ENCODE results near the gene MEMO1.
"Not testable (repeated sequence)": the region's sequence is repeated elsewhere in the genome, so short reads cannot be mapped to it uniquely, and the experiment has no call there.

The MEMO1 gene

GRCh38 chr2:32010670-32011484 lies at the start of gene MEMO1:
Gene MEMO1, minus strand, starts transcription at chr2:32011008. Its CDS starts 761 bp downstream, at chr2:32010247.
- peak; percentile 91 for DNase-seq (ENCODE audit: low read depth)

- DNase-seq (ENCODE audit: low read depth) = no peak
Measured at GRCh38 chr2:32060266-32060665, 49.5 kb upstream of the MEMO1 start.

- DNase-seq (ENCODE audit: low read depth) = no peak
Measured at GRCh38 chr2:32058130-32058529, 47.3 kb upstream of the MEMO1 start.

GRCh38 chr2:32054583-32054982 lies 43.8 kb upstream of the MEMO1 start:
- not testable (repeated sequence) for DNase-seq (ENCODE audit: low read depth)

GRCh38 chr2:32051836-32052439 lies 41.1 kb upstream of the MEMO1 start:
- DNase-seq (ENCODE audit: low read depth) = no peak

- DNase-seq (ENCODE audit: low read depth) = no peak
Measured at GRCh38 chr2:32043561-32043960, 32.8 kb upstream of the MEMO1 start.

GRCh38 chr2:32039447-32040219 lies 28.8 kb upstream of the MEMO1 start, which contains the start of gene DPY30:
Gene DPY30, minus strand, starts transcription at chr2:32039805. Its CDS starts 349 bp downstream, at chr2:32039456.
- peak; percentile 86 for DNase-seq (ENCODE audit: low read depth)

GRCh38 chr2:32034198-32034887 lies 23.5 kb upstream of the MEMO1 start:
- not testable (repeated sequence) for DNase-seq (ENCODE audit: low read depth)

- DNase-seq (ENCODE audit: low read depth) = not testable (repeated sequence)
Measured at GRCh38 chr2:32018789-32019482, 8.1 kb upstream of the MEMO1 start.

- DNase-seq (ENCODE audit: low read depth) = no peak
Measured at GRCh38 chr2:32012872-32013271, 2.1 kb upstream of the MEMO1 start.

GRCh38 chr2:32011485-32011960 lies 715 bp upstream of the MEMO1 start:
- no peak for DNase-seq (ENCODE audit: low read depth)

- peak; percentile 49 for DNase-seq (ENCODE audit: low read depth)
Measured at GRCh38 chr2:32010280-32010669, 533 bp downstream of the MEMO1 start.

- peak; percentile 20 for DNase-seq (ENCODE audit: low read depth)
Measured at GRCh38 chr2:32009516-32010256, 1.1 kb downstream of the MEMO1 start.

- DNase-seq (ENCODE audit: low read depth) = peak; percentile 4
Measured at GRCh38 chr2:32008805-32009515, 1.8 kb downstream of the MEMO1 start.

- no peak for DNase-seq (ENCODE audit: low read depth)
Measured at GRCh38 chr2:32007121-32007391, 3.8 kb downstream of the MEMO1 start.

- no peak for DNase-seq (ENCODE audit: low read depth)
Measured at GRCh38 chr2:32005371-32005976, 5.3 kb downstream of the MEMO1 start.

- DNase-seq (ENCODE audit: low read depth) = no peak
Measured at GRCh38 chr2:32003791-32004190, 7.0 kb downstream of the MEMO1 start.

- no peak for DNase-seq (ENCODE audit: low read depth)
Measured at GRCh38 chr2:32002406-32002805, 8.4 kb downstream of the MEMO1 start.

- no peak for DNase-seq (ENCODE audit: low read depth)
Measured at GRCh38 chr2:31999438-31999837, 11.4 kb downstream of the MEMO1 start.

All from activated T-cell treated with anti-CD3 and anti-CD28 coated beads for 24 hours (primary cell).